ENCODE data around the gene ARHGAP18. TPM values are rescaled to one million over a fixed set of nuclear protein-coding genes. Genes with fewer than 3 reads are reported as not detected.

ARHGAP18 gene
- polyA plus RNA-seq, 2 donors = 2.1 to 2.2 TPM

GRCh38 chr6:129653746-129654145, 56.2 kb downstream of the ARHGAP18 start:
- Histone ChIP-seq H3K9me3 (ENCODE audit: control insufficient read depth in 2 of 2, insufficient read depth in 1 of 2, low read depth in 1 of 2, low read length in 1 of 2) (no peaks in the 10 kb centered on the region), H3K36me3 (ENCODE audit: control insufficient read depth in 2 of 2, insufficient read depth in 2 of 2, low read length in 1 of 2) (no peaks in the 10 kb centered on the region), H3K4me1 (ENCODE audit: control insufficient read depth in 2 of 2, insufficient read depth in 2 of 2, low read length in 1 of 2) (no peaks in the 10 kb centered on the region), H3K27ac (ENCODE audit: low read depth in 2 of 2, low read length in 1 of 2) (no peak overlapping the region), H3K4me3 (ENCODE audit: low read depth in 1 of 2, low read length in 2 of 2) (no peak overlapping the region), H3K27me3 (ENCODE audit: control insufficient read depth in 1 of 2, insufficient read depth in 2 of 2, low read length in 2 of 2) (no peaks in the 10 kb centered on the region)
- 77 to 85% methylated on average over 2 of the region's 2 CpGs for WGBS, 2 donors

GRCh38 chr6:129653229-129653628, 56.7 kb downstream of the ARHGAP18 start:
- H3K9me3 ChIP-seq (ENCODE audit: control insufficient read depth in 2 of 2, insufficient read depth in 1 of 2, low read depth in 1 of 2, low read length in 1 of 2) = no peaks in the 10 kb centered on the region
- H3K27ac ChIP-seq (ENCODE audit: low read depth in 2 of 2, low read length in 1 of 2) = no peak overlapping the region
- no peaks in the 10 kb centered on the region for H3K27me3 ChIP-seq (ENCODE audit: control insufficient read depth in 1 of 2, insufficient read depth in 2 of 2, low read length in 2 of 2)
- H3K4me3 ChIP-seq (ENCODE audit: low read depth in 1 of 2, low read length in 2 of 2) = no peak overlapping the region
- WGBS, 2 donors = 75 to 88% methylated on average over 2 of the region's 2 CpGs
- H3K36me3 ChIP-seq (ENCODE audit: control insufficient read depth in 2 of 2, insufficient read depth in 2 of 2, low read length in 1 of 2) = no peaks in the 10 kb centered on the region
- no peaks in the 10 kb centered on the region for H3K4me1 ChIP-seq (ENCODE audit: control insufficient read depth in 2 of 2, insufficient read depth in 2 of 2, low read length in 1 of 2)

- no peaks in the 10 kb centered on the region for H3K27me3 ChIP-seq (ENCODE audit: control insufficient read depth in 1 of 2, insufficient read depth in 2 of 2, low read length in 2 of 2)
Measured at GRCh38 chr6:129651291-129651691, 58.7 kb downstream of the ARHGAP18 start.

GRCh38 chr6:129648819-129649491, 61.0 kb downstream of the ARHGAP18 start:
- no peak overlapping the region for H3K27ac ChIP-seq (ENCODE audit: low read depth in 2 of 2, low read length in 1 of 2)
- no peak overlapping the region for H3K4me3 ChIP-seq (ENCODE audit: low read depth in 1 of 2, low read length in 2 of 2)
- WGBS, 2 donors = 90% methylated on average over 15 of the region's 15 CpGs
- no peaks in the 10 kb centered on the region for H3K4me1 ChIP-seq (ENCODE audit: control insufficient read depth in 2 of 2, insufficient read depth in 2 of 2, low read length in 1 of 2)
- H3K27me3 ChIP-seq (ENCODE audit: control insufficient read depth in 1 of 2, insufficient read depth in 2 of 2, low read length in 2 of 2) = no peaks in the 10 kb centered on the region
- H3K36me3 ChIP-seq (ENCODE audit: control insufficient read depth in 2 of 2, insufficient read depth in 2 of 2, low read length in 1 of 2) = no peaks in the 10 kb centered on the region
- H3K9me3 ChIP-seq (ENCODE audit: control insufficient read depth in 2 of 2, insufficient read depth in 1 of 2, low read depth in 1 of 2, low read length in 1 of 2) = no peaks in the 10 kb centered on the region

More at GRCh38 chr6:129651291-129651691, 58.7 kb downstream of the ARHGAP18 start:
- H3K4me1 ChIP-seq (ENCODE audit: control insufficient read depth in 2 of 2, insufficient read depth in 2 of 2, low read length in 1 of 2) = no peaks in the 10 kb centered on the region
- H3K27ac ChIP-seq (ENCODE audit: low read depth in 2 of 2, low read length in 1 of 2) = no peak overlapping the region
- no peaks in the 10 kb centered on the region for H3K9me3 ChIP-seq (ENCODE audit: control insufficient read depth in 2 of 2, insufficient read depth in 1 of 2, low read depth in 1 of 2, low read length in 1 of 2)
- H3K4me3 ChIP-seq (ENCODE audit: low read depth in 1 of 2, low read length in 2 of 2) = no peak overlapping the region
- 72 to 81% methylated on average over 2 of the region's 2 CpGs for WGBS, 2 donors
- no peaks in the 10 kb centered on the region for H3K36me3 ChIP-seq (ENCODE audit: control insufficient read depth in 2 of 2, insufficient read depth in 2 of 2, low read length in 1 of 2)

- no peaks in the 10 kb centered on the region for H3K9me3 ChIP-seq (ENCODE audit: control insufficient read depth in 2 of 2, insufficient read depth in 1 of 2, low read depth in 1 of 2, low read length in 1 of 2)
- H3K4me1 ChIP-seq (ENCODE audit: control insufficient read depth in 2 of 2, insufficient read depth in 2 of 2, low read length in 1 of 2) = peaks cover 0 to 2% of the 10 kb centered on the region in 2 donors
- H3K36me3 ChIP-seq (ENCODE audit: control insufficient read depth in 2 of 2, insufficient read depth in 2 of 2, low read length in 1 of 2) = no peaks in the 10 kb centered on the region
- H3K27ac ChIP-seq (ENCODE audit: low read depth in 2 of 2, low read length in 1 of 2) = no peak overlapping the region
- no peaks in the 10 kb centered on the region for H3K27me3 ChIP-seq (ENCODE audit: control insufficient read depth in 1 of 2, insufficient read depth in 2 of 2, low read length in 2 of 2)
- 73 to 90% methylated on average over 2 of the region's 2 CpGs for WGBS, 2 donors
- no peak overlapping the region for H3K4me3 ChIP-seq (ENCODE audit: low read depth in 1 of 2, low read length in 2 of 2)
Measured at GRCh38 chr6:129647044-129647443, 62.9 kb downstream of the ARHGAP18 start.

- WGBS, 2 donors = 56 to 58% methylated on average over 5 of the region's 5 CpGs
- peaks cover 0 to 2% of the 10 kb centered on the region in 2 donors for H3K4me1 ChIP-seq (ENCODE audit: control insufficient read depth in 2 of 2, insufficient read depth in 2 of 2, low read length in 1 of 2)
- H3K27me3 ChIP-seq (ENCODE audit: control insufficient read depth in 1 of 2, insufficient read depth in 2 of 2, low read length in 2 of 2) = no peaks in the 10 kb centered on the region
- no peak overlapping the region for H3K27ac ChIP-seq (ENCODE audit: low read depth in 2 of 2, low read length in 1 of 2)
- H3K36me3 ChIP-seq (ENCODE audit: control insufficient read depth in 2 of 2, insufficient read depth in 2 of 2, low read length in 1 of 2) = no peaks in the 10 kb centered on the region
- H3K9me3 ChIP-seq (ENCODE audit: control insufficient read depth in 2 of 2, insufficient read depth in 1 of 2, low read depth in 1 of 2, low read length in 1 of 2) = no peaks in the 10 kb centered on the region
- H3K4me3 ChIP-seq (ENCODE audit: low read depth in 1 of 2, low read length in 2 of 2) = no peak overlapping the region
Measured at GRCh38 chr6:129646642-129647041, 63.3 kb downstream of the ARHGAP18 start.

GRCh38 chr6:129645830-129646579, 64.0 kb downstream of the ARHGAP18 start:
- H3K4me1 ChIP-seq (ENCODE audit: control insufficient read depth in 2 of 2, insufficient read depth in 2 of 2, low read length in 1 of 2) = peaks cover 0 to 2% of the 10 kb centered on the region in 2 donors
- H3K9me3 ChIP-seq (ENCODE audit: control insufficient read depth in 2 of 2, insufficient read depth in 1 of 2, low read depth in 1 of 2, low read length in 1 of 2) = no peaks in the 10 kb centered on the region
- no peak overlapping the region for H3K4me3 ChIP-seq (ENCODE audit: low read depth in 1 of 2, low read length in 2 of 2)
- H3K27me3 ChIP-seq (ENCODE audit: control insufficient read depth in 1 of 2, insufficient read depth in 2 of 2, low read length in 2 of 2) = no peaks in the 10 kb centered on the region
- WGBS, 2 donors = 72 to 76% methylated on average over 3 of the region's 3 CpGs
- no peaks in the 10 kb centered on the region for H3K36me3 ChIP-seq (ENCODE audit: control insufficient read depth in 2 of 2, insufficient read depth in 2 of 2, low read length in 1 of 2)
- H3K27ac ChIP-seq (ENCODE audit: low read depth in 2 of 2, low read length in 1 of 2) = no peak overlapping the region

- Histone ChIP-seq H3K4me1 (ENCODE audit: control insufficient read depth in 2 of 2, insufficient read depth in 2 of 2, low read length in 1 of 2) (peaks cover 0 to 2% of the 10 kb centered on the region in 2 donors), H3K27ac (ENCODE audit: low read depth in 2 of 2, low read length in 1 of 2) (no peak overlapping the region), H3K27me3 (ENCODE audit: control insufficient read depth in 1 of 2, insufficient read depth in 2 of 2, low read length in 2 of 2) (no peaks in the 10 kb centered on the region), H3K9me3 (ENCODE audit: control insufficient read depth in 2 of 2, insufficient read depth in 1 of 2, low read depth in 1 of 2, low read length in 1 of 2) (no peaks in the 10 kb centered on the region), H3K4me3 (ENCODE audit: low read depth in 1 of 2, low read length in 2 of 2) (no peak overlapping the region), H3K36me3 (ENCODE audit: control insufficient read depth in 2 of 2, insufficient read depth in 2 of 2, low read length in 1 of 2) (no peaks in the 10 kb centered on the region)
- 64 to 72% methylated on average over 6 of the region's 6 CpGs for WGBS, 2 donors
Measured at GRCh38 chr6:129645106-129645829, 64.7 kb downstream of the ARHGAP18 start.

- H3K4me3 ChIP-seq (ENCODE audit: low read depth in 1 of 2, low read length in 2 of 2) = no peak overlapping the region
- H3K27ac ChIP-seq (ENCODE audit: low read depth in 2 of 2, low read length in 1 of 2) = no peak overlapping the region
- H3K27me3 ChIP-seq (ENCODE audit: control insufficient read depth in 1 of 2, insufficient read depth in 2 of 2, low read length in 2 of 2) = no peaks in the 10 kb centered on the region
- WGBS, 2 donors = 34 to 40% methylated on average over 1 of the region's 1 CpG
- H3K9me3 ChIP-seq (ENCODE audit: control insufficient read depth in 2 of 2, insufficient read depth in 1 of 2, low read depth in 1 of 2, low read length in 1 of 2) = no peaks in the 10 kb centered on the region
- no peaks in the 10 kb centered on the region for H3K36me3 ChIP-seq (ENCODE audit: control insufficient read depth in 2 of 2, insufficient read depth in 2 of 2, low read length in 1 of 2)
- H3K4me1 ChIP-seq (ENCODE audit: control insufficient read depth in 2 of 2, insufficient read depth in 2 of 2, low read length in 1 of 2) = peaks cover 0 to 2% of the 10 kb centered on the region in 2 donors
Measured at GRCh38 chr6:129644567-129645015, 65.4 kb downstream of the ARHGAP18 start.

Data from esophagus (tissue), 2 donors.